ENCODE measurements around the gene PLAAT4.

Gene PLAAT4

GRCh38 chr11:63506876-63507275 lies 29.7 kb upstream of the PLAAT4 start:
- no peaks in the 10 kb centered on the region for H3K36me3 ChIP-seq (replicated peaks)
- in situ Hi-C loops (cut with HindIII; ENCODE audit: low pct_ligation_motif_present, low sequenced_read_pairs), result no loop called here
- H3K27ac ChIP-seq, result no peak overlapping the region
- no peak overlapping the region for H3K4me3 ChIP-seq (ENCODE audit: low read depth, low read length)
- no peak for DNase-seq
- H3K27me3 ChIP-seq (replicated peaks), result no peaks in the 10 kb centered on the region
- no peak for TF ChIP-seq CTCF (IDR thresholded peaks at IDR 0.05; ENCODE audit: low read depth, low read length, missing control alignments)

- no peak for TF ChIP-seq CTCF (IDR thresholded peaks at IDR 0.05; ENCODE audit: low read depth, low read length, missing control alignments)
- Histone ChIP-seq H3K27ac (no peak overlapping the region), H3K4me3 (ENCODE audit: low read depth, low read length) (no peak overlapping the region), H3K36me3 (replicated peaks) (no peaks in the 10 kb centered on the region), H3K27me3 (replicated peaks) (no peaks in the 10 kb centered on the region)
- DNase-seq, result no peak
- in situ Hi-C loops (cut with HindIII; ENCODE audit: low pct_ligation_motif_present, low sequenced_read_pairs), result no loop called here
Measured at GRCh38 chr11:63507511-63507910, 29.1 kb upstream of the PLAAT4 start.

GRCh38 chr11:63508009-63508408 lies 28.6 kb upstream of the PLAAT4 start:
- in situ Hi-C loops (cut with HindIII; ENCODE audit: low pct_ligation_motif_present, low sequenced_read_pairs), result no loop called here
- Histone ChIP-seq H3K36me3 (replicated peaks) (no peaks in the 10 kb centered on the region), H3K4me3 (ENCODE audit: low read depth, low read length) (no peak overlapping the region), H3K27me3 (replicated peaks) (no peaks in the 10 kb centered on the region), H3K27ac (no peak overlapping the region)
- no peak for DNase-seq
- TF ChIP-seq CTCF (IDR thresholded peaks at IDR 0.05; ENCODE audit: low read depth, low read length, missing control alignments), result peak; percentile 53

GRCh38 chr11:63508745-63509144 lies 27.9 kb upstream of the PLAAT4 start:
- no peak overlapping the region for H3K27ac ChIP-seq
- H3K36me3 ChIP-seq (replicated peaks), result no peaks in the 10 kb centered on the region
- in situ Hi-C loops (cut with HindIII; ENCODE audit: low pct_ligation_motif_present, low sequenced_read_pairs), result no loop called here
- TF ChIP-seq CTCF (IDR thresholded peaks at IDR 0.05; ENCODE audit: low read depth, low read length, missing control alignments), result no peak
- no peaks in the 10 kb centered on the region for H3K27me3 ChIP-seq (replicated peaks)
- DNase-seq, result no peak
- H3K4me3 ChIP-seq (ENCODE audit: low read depth, low read length), result no peak overlapping the region

- DNase-seq, result no peak
- no peaks in the 10 kb centered on the region for H3K36me3 ChIP-seq (replicated peaks)
- TF ChIP-seq CTCF (IDR thresholded peaks at IDR 0.05; ENCODE audit: low read depth, low read length, missing control alignments), result no peak
Measured at GRCh38 chr11:63510360-63511047, 26.1 kb upstream of the PLAAT4 start.

More at GRCh38 chr11:63510360-63511047, 26.1 kb upstream of the PLAAT4 start:
- Histone ChIP-seq H3K27me3 (replicated peaks) (no peaks in the 10 kb centered on the region), H3K27ac (no peak overlapping the region), H3K4me3 (ENCODE audit: low read depth, low read length) (no peak overlapping the region)
- in situ Hi-C loops (cut with HindIII; ENCODE audit: low pct_ligation_motif_present, low sequenced_read_pairs), result no loop called here
